ENCODE data around the gene MON2. TPM values are rescaled to one million over a fixed set of nuclear protein-coding genes. Genes with fewer than 3 reads are reported as not detected.

MON2 gene
- total RNA-seq, 2 donors from 2014 or later = 30.3 to 43.3 TPM

GRCh38 chr12:62606654-62607053 lies 140.0 kb downstream of the MON2 start:
- peak overlapping the region; percentile 98 for H3K4me3 ChIP-seq (ENCODE audit: low read length)
- peak overlapping the region; percentile 97 for H3K4me3 Mint-ChIP-seq
- no peak for TF ChIP-seq CTCF (conservative IDR thresholded peaks at IDR 0.05)
- H3K36me3 Mint-ChIP-seq (ENCODE audit: low read depth) = peaks cover 18% of the 10 kb centered on the region
- H3K4me1 ChIP-seq (ENCODE audit: control insufficient read depth, insufficient read depth, low read length) = peaks cover 10% of the 10 kb centered on the region
- no peak for DNase-seq
- no peaks in the 10 kb centered on the region for H3K9me3 ChIP-seq (ENCODE audit: control insufficient read depth, low read length)
- H3K27me3 Mint-ChIP-seq (ENCODE audit: insufficient read depth) = no peaks in the 10 kb centered on the region
- no peaks in the 10 kb centered on the region for H3K9me3 Mint-ChIP-seq
- H3K4me1 Mint-ChIP-seq = peaks cover 24% of the 10 kb centered on the region
- WGBS, 2 experiments (ENCODE audit: insufficient coverage in 1 of 2, insufficient read length in 1 of 2) = 71 to 81% methylated on average over 1 of the region's 1 CpG
- H3K36me3 ChIP-seq (ENCODE audit: control insufficient read depth, insufficient read depth, low read length) = peaks cover 26% of the 10 kb centered on the region
- H3K9ac ChIP-seq (ENCODE audit: extremely low read depth, low read length, poor library complexity, severe bottlenecking) = no peak overlapping the region
- no peak overlapping the region for H3K27ac ChIP-seq (ENCODE audit: low read depth, low read length)
- no peaks in the 10 kb centered on the region for H3K27me3 ChIP-seq (ENCODE audit: control insufficient read depth, insufficient read depth, low read length, poor library complexity, severe bottlenecking)
- H3K27ac Mint-ChIP-seq = peak overlapping the region; percentile 74

GRCh38 chr12:62613081-62613480 lies 146.5 kb downstream of the MON2 start:
- Histone ChIP-seq H3K9me3 (ENCODE audit: control insufficient read depth, low read length) (no peaks in the 10 kb centered on the region), H3K4me1 (ENCODE audit: control insufficient read depth, insufficient read depth, low read length) (peaks cover 1% of the 10 kb centered on the region), H3K36me3 (ENCODE audit: control insufficient read depth, insufficient read depth, low read length) (peaks cover 20% of the 10 kb centered on the region), H3K27me3 (ENCODE audit: control insufficient read depth, insufficient read depth, low read length, poor library complexity, severe bottlenecking) (no peaks in the 10 kb centered on the region), H3K27ac (ENCODE audit: low read depth, low read length) (no peak overlapping the region), H3K4me3 (ENCODE audit: low read length) (no peak overlapping the region), H3K9ac (ENCODE audit: extremely low read depth, low read length, poor library complexity, severe bottlenecking) (no peak overlapping the region)
- Mint-ChIP-seq H3K9me3 (no peaks in the 10 kb centered on the region), H3K27ac (no peak overlapping the region), H3K4me3 (no peak overlapping the region), H3K27me3 (ENCODE audit: insufficient read depth) (no peaks in the 10 kb centered on the region), H3K4me1 (peaks cover 15% of the 10 kb centered on the region), H3K36me3 (ENCODE audit: low read depth) (peaks cover 4% of the 10 kb centered on the region)
- no peak for TF ChIP-seq CTCF (conservative IDR thresholded peaks at IDR 0.05)
- 100% methylated on average over 1 of the region's 1 CpG for WGBS, 2 experiments (ENCODE audit: insufficient coverage in 1 of 2, insufficient read length in 1 of 2)
- DNase-seq = no peak

GRCh38 chr12:62618319-62618718 lies 151.7 kb downstream of the MON2 start:
- Histone ChIP-seq H3K4me1 (ENCODE audit: control insufficient read depth, insufficient read depth, low read length) (peaks cover 29% of the 10 kb centered on the region), H3K27ac (ENCODE audit: low read depth, low read length) (peak overlapping the region; percentile 12), H3K9ac (ENCODE audit: extremely low read depth, low read length, poor library complexity, severe bottlenecking) (no peak overlapping the region), H3K36me3 (ENCODE audit: control insufficient read depth, insufficient read depth, low read length) (peaks cover 13% of the 10 kb centered on the region), H3K9me3 (ENCODE audit: control insufficient read depth, low read length) (no peaks in the 10 kb centered on the region), H3K27me3 (ENCODE audit: control insufficient read depth, insufficient read depth, low read length, poor library complexity, severe bottlenecking) (no peaks in the 10 kb centered on the region), H3K4me3 (ENCODE audit: low read length) (no peak overlapping the region)
- Mint-ChIP-seq H3K4me3 (no peak overlapping the region), H3K9me3 (peaks cover 3% of the 10 kb centered on the region), H3K27me3 (ENCODE audit: insufficient read depth) (no peaks in the 10 kb centered on the region), H3K36me3 (ENCODE audit: low read depth) (peaks cover 5% of the 10 kb centered on the region), H3K27ac (peak overlapping the region; percentile 75), H3K4me1 (peaks cover 47% of the 10 kb centered on the region)
- no peak for DNase-seq
- TF ChIP-seq CTCF (conservative IDR thresholded peaks at IDR 0.05) = no peak

Data from endodermal cell (in vitro differentiated cells).